HL-60 (cell line): ENCODE results near the gene CD300C.

Experiments used
- DNase-seq, 2 experiments: peaks; one replicate each; pipeline ENCODE4 v3.0.0-alpha.2; 2010 to 2020; ENCODE audit warnings: low read depth in 1 of 2, low spot score in 1 of 2
- H3K27ac ChIP-seq: fragments of 250-450 bp; sonication (Bioruptor Pico); replicated peaks from 2 replicates; pipeline ENCODE4 v1.5.1; 2020; ENCODE audit warnings: mild to moderate bottlenecking, moderate library complexity
- H3K27me3 ChIP-seq: fragments of 250-450 bp; sonication (Bioruptor Pico); 2 replicates; pipeline ENCODE4 v1.5.1; 2021; ENCODE audit warnings: mild to moderate bottlenecking, moderate library complexity; ENCODE audit not compliant: insufficient read depth, poor library complexity, severe bottlenecking
- H3K4me3 ChIP-seq: replicated peaks from 2 replicates; pipeline ENCODE4 v1.5.1; 2011; ENCODE audit warnings: mild to moderate bottlenecking, control low read depth, low read length; ENCODE audit not compliant: insufficient read depth
- CTCF ChIP-seq: IDR thresholded peaks from one replicate; pipeline ENCODE4 v1.5.1; 2011; ENCODE audit warnings: low read length, control low read depth, inconsistent platforms; ENCODE audit not compliant: insufficient read depth
- GABPA ChIP-seq: IDR thresholded peaks from 2 replicates; pipeline ENCODE4 v1.6.1; 2012; ENCODE audit warnings: low read depth
- POLR2AphosphoS5 ChIP-seq: IDR thresholded peaks from 2 replicates; pipeline ENCODE4 v1.6.1; 2012; ENCODE audit warnings: low read depth
- SPI1 ChIP-seq: IDR thresholded peaks from 2 replicates; pipeline ENCODE4 v1.6.1; 2012; ENCODE audit warnings: low read depth, mild to moderate bottlenecking, borderline replicate concordance
- TF ChIP-seq, protein P1 (sequence below): IDR thresholded peaks from 2 replicates; pipeline ENCODE4 v1.6.1; 2012; ENCODE audit warnings: low read depth; ENCODE audit not compliant: insufficient replicate concordance

CD300C gene

GRCh38 chr17:74585711-74586110 is 39.8 kb upstream of the CD300C start:
- TF ChIP-seq SPI1 (no peak), CTCF (no peak), GABPA (no peak)
- H3K27ac ChIP-seq, result no peak overlapping the region
- DNase-seq, result no peak
- H3K27me3 ChIP-seq, result no peaks in the 10 kb centered on the region
- no peak overlapping the region for H3K4me3 ChIP-seq

- TF ChIP-seq SPI1 (no peak), POLR2AphosphoS5 (no peak), CTCF (no peak), GABPA (no peak)
- TF ChIP-seq, protein P1, sequence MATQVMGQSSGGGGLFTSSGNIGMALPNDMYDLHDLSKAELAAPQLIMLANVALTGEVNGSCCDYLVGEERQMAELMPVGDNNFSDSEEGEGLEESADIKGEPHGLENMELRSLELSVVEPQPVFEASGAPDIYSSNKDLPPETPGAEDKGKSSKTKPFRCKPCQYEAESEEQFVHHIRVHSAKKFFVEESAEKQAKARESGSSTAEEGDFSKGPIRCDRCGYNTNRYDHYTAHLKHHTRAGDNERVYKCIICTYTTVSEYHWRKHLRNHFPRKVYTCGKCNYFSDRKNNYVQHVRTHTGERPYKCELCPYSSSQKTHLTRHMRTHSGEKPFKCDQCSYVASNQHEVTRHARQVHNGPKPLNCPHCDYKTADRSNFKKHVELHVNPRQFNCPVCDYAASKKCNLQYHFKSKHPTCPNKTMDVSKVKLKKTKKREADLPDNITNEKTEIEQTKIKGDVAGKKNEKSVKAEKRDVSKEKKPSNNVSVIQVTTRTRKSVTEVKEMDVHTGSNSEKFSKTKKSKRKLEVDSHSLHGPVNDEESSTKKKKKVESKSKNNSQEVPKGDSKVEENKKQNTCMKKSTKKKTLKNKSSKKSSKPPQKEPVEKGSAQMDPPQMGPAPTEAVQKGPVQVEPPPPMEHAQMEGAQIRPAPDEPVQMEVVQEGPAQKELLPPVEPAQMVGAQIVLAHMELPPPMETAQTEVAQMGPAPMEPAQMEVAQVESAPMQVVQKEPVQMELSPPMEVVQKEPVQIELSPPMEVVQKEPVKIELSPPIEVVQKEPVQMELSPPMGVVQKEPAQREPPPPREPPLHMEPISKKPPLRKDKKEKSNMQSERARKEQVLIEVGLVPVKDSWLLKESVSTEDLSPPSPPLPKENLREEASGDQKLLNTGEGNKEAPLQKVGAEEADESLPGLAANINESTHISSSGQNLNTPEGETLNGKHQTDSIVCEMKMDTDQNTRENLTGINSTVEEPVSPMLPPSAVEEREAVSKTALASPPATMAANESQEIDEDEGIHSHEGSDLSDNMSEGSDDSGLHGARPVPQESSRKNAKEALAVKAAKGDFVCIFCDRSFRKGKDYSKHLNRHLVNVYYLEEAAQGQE, result no peak
- no peak overlapping the region for H3K4me3 ChIP-seq
- DNase-seq, result no peak
- H3K27me3 ChIP-seq, result no peaks in the 10 kb centered on the region
- H3K27ac ChIP-seq, result no peak overlapping the region
These were observed 38.6 kb upstream of the CD300C start for GRCh38 chr17:74584292-74585060.

DNA sequence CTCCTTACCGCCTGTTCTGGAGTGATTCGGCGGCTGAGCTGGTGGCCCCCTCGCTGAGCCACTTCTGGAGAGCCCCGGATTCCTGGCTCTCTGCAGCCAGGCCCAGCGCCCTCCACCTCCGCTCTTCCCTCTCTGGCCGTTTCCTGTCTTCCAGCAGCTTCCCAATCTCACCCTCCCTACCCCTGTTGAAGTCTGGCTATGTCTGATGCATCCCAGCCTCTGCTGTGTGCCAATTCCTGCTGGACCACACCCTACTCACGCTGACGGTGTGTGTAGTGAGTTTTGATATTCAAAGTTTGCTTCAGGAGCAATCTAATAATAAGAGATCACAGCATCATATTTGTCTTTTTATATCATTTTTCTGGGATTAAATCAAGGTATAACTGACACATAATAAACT is 36.7 kb upstream of the CD300C start:
- TF ChIP-seq SPI1 (no peak), GABPA (no peak), CTCF (no peak), POLR2AphosphoS5 (no peak)
- TF ChIP-seq, protein P1, result no peak
- H3K27ac ChIP-seq, result no peak overlapping the region
- H3K27me3 ChIP-seq, result no peaks in the 10 kb centered on the region

DNA sequence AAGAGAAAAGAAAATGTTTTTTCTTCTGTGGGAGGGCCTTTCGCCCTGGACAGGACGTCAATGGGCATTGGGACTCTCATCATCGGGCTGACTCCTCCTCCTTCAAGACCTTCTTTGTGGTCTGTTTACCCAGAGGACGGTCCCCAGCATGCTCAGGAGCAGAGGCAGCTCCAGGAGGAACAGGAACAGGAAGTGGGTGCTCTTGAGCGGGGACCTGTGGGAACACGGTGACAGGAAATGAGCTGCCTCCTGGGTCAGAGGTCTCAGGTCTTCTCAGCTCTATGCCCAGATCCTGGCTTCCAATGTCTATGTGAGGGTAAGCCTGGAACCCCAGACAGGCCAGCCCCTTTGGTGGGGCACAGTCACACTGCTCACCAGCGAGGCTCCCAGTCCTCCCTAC is 34.0 kb upstream of the CD300C start:
- DNase-seq, result peak in 1 of 2 experiments; percentile 69
- Histone ChIP-seq H3K4me3 (no peak overlapping the region), H3K27me3 (no peaks in the 10 kb centered on the region), H3K27ac (0 out of 2 replicates have a peak overlapping the region, but pooled peaks have one; percentile 15)
- TF ChIP-seq SPI1 (peak; percentile 77; the same call in 1 of the 2 replicates), GABPA (peak; percentile 80), CTCF (no peak)

More for the DNA sequence above, 36.7 kb upstream of the CD300C start:
- no peak overlapping the region for H3K4me3 ChIP-seq
- no peak for DNase-seq
